ENCODE data around the gene GSPT1.

The GSPT1 gene

GRCh38 chr16:11909653-11910545 lies 5.9 kb downstream of the GSPT1 start:
- DNase-seq: no peak

GRCh38 chr16:11907160-11907970 lies 8.4 kb downstream of the GSPT1 start:
- DNase-seq: no peak

- DNase-seq: no peak
Measured at GRCh38 chr16:11903906-11904305, 11.8 kb downstream of the GSPT1 start.

GRCh38 chr16:11901091-11901490 lies 14.7 kb downstream of the GSPT1 start:
- no peak for DNase-seq

- no peak for DNase-seq
Measured at GRCh38 chr16:11896486-11897176, 19.1 kb downstream of the GSPT1 start.

- no peak for DNase-seq
Measured at GRCh38 chr16:11893571-11893970, 22.2 kb downstream of the GSPT1 start.

- DNase-seq: no peak
Measured at GRCh38 chr16:11892761-11893160, 23.0 kb downstream of the GSPT1 start.

- no peak for DNase-seq
Measured at GRCh38 chr16:11890231-11890965, 25.4 kb downstream of the GSPT1 start.

GRCh38 chr16:11886881-11887280 lies 28.9 kb downstream of the GSPT1 start:
- no peak for DNase-seq

- DNase-seq: no peak
Measured at GRCh38 chr16:11884035-11884434, 31.7 kb downstream of the GSPT1 start.

- no peak for DNase-seq
Measured at GRCh38 chr16:11880007-11880406, 35.7 kb downstream of the GSPT1 start.

GRCh38 chr16:11877374-11877773 lies 38.4 kb downstream of the GSPT1 start:
- no peak for DNase-seq

- DNase-seq: no peak
Measured at GRCh38 chr16:11876306-11876705, 39.5 kb downstream of the GSPT1 start.

- DNase-seq: no peak
Measured at GRCh38 chr16:11875721-11876120, 40.0 kb downstream of the GSPT1 start.

- no peak for DNase-seq
Measured at GRCh38 chr16:11871193-11871592, 44.6 kb downstream of the GSPT1 start.

GRCh38 chr16:11870399-11870798 lies 45.4 kb downstream of the GSPT1 start:
- DNase-seq: no peak

- DNase-seq: no peak
Measured at GRCh38 chr16:11869353-11870228, 46.2 kb downstream of the GSPT1 start.

GRCh38 chr16:11868412-11868980 lies 47.3 kb downstream of the GSPT1 start:
- no peak for DNase-seq

- no peak for DNase-seq
Measured at GRCh38 chr16:11862489-11862888, 53.3 kb downstream of the GSPT1 start.

- DNase-seq: no peak
Measured at GRCh38 chr16:11857161-11857560, 58.6 kb downstream of the GSPT1 start.

- DNase-seq: peak; percentile 11
Measured at GRCh38 chr16:11852092-11852809, 63.5 kb downstream of the GSPT1 start.
